ENCODE data around the gene SIGLEC9. TPM values are rescaled to one million over a fixed set of nuclear protein-coding genes. Genes with fewer than 3 reads are reported as not detected.

The SIGLEC9 gene
- total RNA-seq, 1 donor from 2014 or later, result 0.25 TPM

DNA sequence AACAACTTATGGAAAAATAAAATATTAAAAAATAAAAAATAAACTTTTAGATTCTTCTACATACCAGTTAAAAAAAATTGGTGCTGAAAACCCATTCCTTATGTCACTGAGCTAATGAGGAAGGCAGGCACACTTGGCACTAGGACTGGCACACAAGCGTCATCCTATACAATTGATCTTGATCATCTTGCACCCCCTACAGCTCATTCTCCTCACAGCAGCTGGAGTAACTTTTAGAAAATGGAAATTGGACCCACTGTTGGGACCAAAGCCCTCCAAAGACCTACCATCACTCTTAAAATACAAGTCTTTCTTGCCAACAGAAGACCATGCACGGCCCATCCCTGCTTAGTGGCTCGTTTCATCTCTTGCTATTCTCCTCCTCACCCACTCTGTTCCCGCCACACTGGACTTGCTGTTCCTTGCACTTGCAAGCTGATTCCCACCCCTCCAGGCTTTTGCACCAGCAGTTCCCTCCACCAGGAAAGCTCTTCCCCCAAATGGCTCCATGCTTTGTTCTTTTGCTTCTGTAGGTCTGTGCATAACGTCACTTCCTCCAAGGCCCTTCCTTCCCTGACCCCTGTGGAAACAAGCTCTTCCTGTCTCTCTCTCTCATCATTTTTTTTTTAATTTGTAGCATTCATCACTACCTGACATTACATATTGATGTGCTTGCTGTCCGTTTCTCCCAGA is 28.1 kb upstream of the SIGLEC9 start:
- intact Hi-C loops (cut with micrococcal nuclease), result loop anchor here (1.0 to 2.0 kb wide), 2 partner anchors 76 to 166 kb away; no protein-coding TSS in a partner anchor

DNA sequence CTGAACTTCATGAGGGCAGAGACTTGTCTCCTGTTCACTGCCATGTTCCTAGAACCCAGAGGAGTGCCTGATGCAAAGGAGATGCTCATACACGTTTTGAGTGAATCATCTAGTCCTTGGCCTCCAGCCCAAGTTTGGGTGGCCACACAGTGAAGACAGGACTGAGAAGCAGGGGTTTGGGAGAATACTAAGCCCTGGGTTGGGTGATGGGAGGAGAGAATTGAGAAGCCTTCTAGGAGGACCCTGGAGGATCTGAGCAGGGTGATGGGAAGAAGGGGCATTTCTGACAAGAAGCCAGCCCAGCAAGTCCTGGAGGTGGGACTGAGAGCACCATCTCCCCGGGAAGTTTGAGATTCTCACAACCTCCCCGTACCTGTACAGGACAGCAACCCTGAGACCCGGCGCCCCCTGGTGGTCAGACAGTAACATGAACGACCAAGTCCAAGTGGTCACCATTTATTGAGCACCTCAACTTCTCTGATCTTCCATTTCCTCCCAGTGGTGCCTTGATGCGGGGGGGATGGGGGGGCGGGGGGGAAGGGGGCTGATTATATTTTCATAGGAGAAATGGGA is 27.5 kb upstream of the SIGLEC9 start:
- intact Hi-C loops (cut with micrococcal nuclease), result loop anchor here (1.0 to 2.0 kb wide), 2 partner anchors 76 to 167 kb away; no protein-coding TSS in a partner anchor

DNA sequence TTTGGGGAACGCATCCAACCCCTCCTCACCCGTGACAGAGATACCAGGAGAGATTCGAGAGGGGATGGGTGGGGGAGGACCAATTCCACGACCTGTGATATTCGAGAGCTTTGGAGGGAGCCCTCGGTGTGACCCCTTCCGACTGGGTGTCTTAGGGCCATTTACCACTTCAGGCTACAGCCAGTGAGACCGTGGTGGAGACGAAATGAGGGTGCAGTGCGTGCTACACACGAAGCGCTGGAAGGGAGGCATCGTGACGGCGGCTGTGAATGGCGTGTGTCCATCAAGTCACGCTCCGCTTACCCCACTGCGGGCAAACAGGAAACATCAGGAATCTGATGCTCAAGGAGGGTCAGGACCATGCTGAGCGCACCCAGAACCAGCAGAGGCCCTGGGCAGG is 26.9 kb upstream of the SIGLEC9 start:
- intact Hi-C loops (cut with micrococcal nuclease), result loop anchor here (1.0 to 2.0 kb wide), 2 partner anchors 77 to 167 kb away; no protein-coding TSS in a partner anchor

DNA sequence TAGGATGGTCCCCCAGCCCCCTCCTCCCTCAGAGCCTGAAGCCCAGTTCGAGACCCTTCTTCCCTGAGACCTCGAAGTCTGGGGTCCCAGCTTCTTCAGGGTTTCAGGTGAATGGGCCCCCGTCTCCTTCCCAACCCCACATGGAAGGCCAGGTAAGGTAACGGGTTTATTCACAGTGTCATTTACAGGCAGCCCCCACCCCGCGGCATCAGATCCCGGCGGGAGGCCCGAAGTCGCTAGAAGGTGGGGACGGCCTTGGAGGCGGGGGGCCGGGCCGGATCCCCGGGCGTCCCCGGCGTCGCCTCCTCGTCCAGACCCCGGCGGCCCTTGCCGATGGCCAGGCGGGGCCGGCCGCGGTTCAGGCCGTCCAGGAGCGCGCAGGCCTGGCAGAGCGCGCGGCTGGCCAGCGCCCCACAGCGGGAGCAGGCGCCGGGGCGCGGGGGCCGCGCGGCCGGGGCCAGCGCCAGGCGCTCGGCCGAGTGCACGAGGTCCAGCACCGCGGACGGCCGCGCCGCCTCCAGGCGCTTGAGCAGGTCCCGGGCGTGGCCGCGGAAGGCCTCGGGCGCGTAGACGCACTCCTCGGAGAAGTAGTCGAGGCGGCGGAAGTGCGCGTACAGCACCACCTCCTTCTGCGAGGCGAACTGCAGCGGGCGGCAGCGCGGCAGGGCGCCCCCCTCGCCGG is 26.2 kb upstream of the SIGLEC9 start:
- intact Hi-C loops (cut with micrococcal nuclease), result no loop called here

DNA sequence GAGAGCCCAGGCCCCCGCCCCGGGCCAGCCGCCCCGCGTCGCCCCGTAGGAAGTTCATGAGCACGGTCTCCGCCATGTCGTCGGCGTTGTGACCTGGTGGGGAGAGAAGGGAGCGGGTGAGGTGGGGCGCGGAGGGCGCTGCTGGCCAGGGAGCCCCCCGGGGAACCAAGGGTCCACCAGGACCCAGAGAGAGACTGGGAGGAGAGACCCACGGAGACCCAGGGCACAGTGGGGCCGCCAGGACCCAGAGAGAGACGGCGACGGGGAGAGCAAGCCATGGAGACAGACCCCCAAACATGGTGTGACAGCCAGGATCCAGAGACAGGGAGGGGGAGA is 25.7 kb upstream of the SIGLEC9 start:
- intact Hi-C loops (cut with micrococcal nuclease), result no loop called here

DNA sequence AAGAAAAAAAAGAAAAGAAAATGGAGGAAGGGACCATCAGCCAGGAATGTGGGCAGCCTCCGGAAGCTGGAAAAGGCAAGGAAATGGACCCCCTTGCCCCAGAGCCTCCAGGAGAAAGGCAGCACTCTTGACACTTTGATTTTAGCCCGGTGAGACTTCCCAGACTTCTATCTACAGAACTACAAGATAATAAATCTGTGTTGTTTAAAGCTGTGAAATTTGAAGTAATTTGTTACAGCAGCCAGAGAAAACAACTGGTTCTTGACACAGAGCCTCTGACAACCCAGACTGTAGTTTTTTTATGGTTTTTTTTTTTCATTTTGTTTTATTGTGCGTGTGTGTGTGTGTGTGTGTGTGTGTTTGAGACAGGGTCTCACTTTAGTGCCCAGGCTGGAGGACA is 24.1 kb upstream of the SIGLEC9 start:
- intact Hi-C loops (cut with micrococcal nuclease), result loop anchor here (10.0 kb wide), 1 partner anchor 376 kb away; the partner anchor contains the start of gene CLEC11A

DNA sequence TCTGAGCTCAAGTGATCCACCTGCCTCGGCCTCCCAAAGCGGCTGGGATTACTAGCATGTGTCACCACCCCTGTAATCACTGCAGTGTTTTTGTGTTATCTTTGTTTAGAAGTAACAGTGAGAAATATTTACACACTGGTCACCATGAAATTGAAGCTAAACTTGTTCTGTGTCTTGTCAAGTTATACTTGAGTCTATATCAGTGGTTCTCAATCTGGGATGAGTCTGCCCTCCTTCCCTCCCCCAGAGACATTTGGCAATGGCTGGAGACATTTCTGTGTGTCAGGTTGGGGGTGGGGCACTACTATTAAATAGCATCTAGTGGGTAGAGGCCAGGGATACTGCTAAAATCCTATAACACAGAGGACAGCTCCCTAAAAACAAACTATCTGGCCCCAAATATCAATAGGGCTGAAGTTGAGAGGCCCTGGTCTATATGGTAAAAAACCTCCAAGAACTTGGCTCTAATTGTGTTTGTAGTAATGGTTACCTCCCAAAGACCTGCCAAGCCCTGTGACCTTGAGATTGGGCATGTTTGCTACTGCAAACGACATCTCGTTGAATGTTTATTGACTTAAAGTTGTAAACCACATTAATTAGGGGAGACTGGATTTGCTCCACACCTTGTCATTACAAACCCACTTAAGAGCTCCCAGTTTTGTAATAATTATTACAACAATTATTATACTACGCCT is 23.4 kb upstream of the SIGLEC9 start:
- intact Hi-C loops (cut with micrococcal nuclease), result loop anchor here (10.0 kb wide), 1 partner anchor 377 kb away; the partner anchor contains the start of gene CLEC11A

DNA sequence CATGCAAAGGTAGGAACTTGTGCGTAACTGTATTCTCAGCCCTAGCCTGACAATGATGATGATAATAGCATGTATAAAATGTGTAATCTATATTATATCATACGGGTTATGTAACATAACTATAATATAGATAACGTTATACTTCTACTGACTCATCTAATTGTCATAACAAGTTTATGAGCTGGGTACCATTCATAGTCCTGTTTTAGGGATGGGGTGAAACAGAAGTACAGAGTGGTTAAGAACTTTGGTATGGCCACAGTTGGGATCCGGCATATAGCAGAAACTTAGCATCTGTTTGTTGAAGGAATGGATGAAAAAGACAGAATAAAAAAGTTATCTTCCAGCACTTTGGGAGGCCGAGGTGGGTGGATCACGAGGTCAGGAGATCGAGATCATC is 21.7 kb upstream of the SIGLEC9 start:
- intact Hi-C loops (cut with micrococcal nuclease), result loop anchor here (10.0 kb wide), 1 partner anchor 378 kb away; the partner anchor contains the start of gene CLEC11A

DNA sequence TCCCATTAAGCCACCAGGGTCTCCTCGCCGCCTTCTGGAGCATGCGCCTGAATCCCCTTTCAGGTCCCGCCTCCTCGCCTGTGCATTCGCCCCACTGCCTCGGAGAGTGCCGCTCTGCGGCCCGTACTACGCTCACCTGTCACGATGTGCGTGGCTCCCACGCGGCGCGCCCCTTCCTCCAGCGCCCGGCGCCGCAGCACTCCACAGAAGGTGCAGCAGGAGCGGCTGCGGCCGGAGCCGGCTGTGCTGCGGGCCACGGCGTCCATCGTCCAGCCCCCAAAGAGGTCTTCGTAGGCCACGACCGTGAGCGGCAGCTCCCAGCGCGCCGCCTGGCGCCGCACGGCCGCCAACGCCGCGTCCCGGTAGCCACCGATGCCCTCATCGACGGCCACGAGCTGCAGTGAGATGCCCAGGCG is 20.8 kb upstream of the SIGLEC9 start:
- intact Hi-C loops (cut with micrococcal nuclease), result loop anchor here (10.0 kb wide), 1 partner anchor 379 kb away; the partner anchor contains the start of gene CLEC11A

DNA sequence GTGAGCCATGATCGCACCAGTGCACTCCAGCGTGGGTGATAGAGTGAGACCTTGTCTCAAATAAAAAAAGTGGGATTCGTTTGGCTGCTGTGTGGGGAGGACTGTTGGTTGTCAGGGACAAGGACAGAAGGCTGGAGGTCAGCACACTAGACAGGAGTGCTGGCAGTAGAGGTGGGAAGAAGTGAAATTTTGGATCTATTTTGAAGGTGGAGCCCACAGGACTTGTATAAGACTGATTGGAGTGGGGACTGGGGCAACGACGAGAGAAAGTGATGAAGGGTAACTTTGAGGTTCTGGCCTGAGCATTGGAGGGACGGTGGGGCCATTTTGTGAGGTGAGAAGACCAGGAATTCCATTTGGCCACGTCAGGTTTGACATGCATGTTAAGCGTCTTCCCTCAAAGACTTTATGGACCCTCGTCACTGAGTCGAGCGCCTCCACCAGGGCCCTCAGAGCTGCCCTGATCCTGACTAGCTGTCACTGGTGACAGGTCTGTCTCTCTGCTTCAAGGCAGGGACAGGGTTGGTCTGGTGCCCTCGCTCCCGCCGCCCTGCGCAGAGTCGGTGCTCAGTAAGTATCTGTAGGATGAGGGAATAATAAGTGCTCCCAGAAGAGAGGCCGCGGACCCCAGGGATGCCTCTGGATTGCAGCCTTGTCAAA is 17.2 kb upstream of the SIGLEC9 start:
- intact Hi-C loops (cut with micrococcal nuclease), result loop anchor here (1.0 to 10.0 kb wide), 3 partner anchors 303 to 596 kb away; partner anchors contain the start of genes CLEC11A and JOSD2

DNA sequence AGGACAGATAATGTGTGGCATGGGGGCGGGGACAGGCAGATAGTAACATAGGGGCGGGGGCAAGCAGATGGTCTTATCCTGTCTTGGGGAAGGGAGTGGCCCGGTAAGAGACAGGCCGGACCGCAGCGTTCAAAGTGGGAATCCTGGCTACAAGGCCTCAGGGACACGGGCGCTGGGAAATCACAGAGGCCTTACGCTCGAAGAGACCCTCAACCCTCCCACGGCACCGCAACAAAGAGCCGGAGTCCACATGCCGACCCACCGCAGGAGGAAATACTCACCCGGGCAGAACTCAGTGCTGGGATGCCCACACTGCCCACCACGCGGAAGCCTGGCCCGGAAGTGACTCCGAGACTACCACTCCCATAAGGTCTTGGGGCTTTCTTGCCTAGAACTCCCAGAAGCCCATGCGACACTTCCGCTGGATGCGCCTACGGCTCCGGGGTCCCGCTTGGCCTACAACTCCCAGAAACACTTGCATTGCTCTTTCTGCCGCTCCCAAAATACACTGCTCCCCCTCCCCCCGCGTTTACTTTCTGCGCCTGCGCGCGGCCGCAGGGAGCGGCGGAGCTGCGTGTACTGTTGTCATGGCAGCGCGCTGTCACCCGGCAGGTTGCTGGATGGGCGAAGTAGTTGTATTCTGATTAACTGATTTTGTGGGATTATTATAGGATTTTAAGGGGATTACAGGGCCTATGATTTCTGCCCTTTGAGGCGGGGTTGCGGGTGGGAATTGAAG is 16.5 kb upstream of the SIGLEC9 start, which contains the start of gene CTU1:
TSS of gene CTU1 (minus strand) at position 344 of the 739 bp plus-strand sequence. CDS start 3,840 bp downstream, outside the sequence.
- intact Hi-C loops (cut with micrococcal nuclease), result loop anchor here (1.0 to 10.0 kb wide), 3 partner anchors 303 to 597 kb away; partner anchors contain the start of genes CLEC11A and JOSD2

DNA sequence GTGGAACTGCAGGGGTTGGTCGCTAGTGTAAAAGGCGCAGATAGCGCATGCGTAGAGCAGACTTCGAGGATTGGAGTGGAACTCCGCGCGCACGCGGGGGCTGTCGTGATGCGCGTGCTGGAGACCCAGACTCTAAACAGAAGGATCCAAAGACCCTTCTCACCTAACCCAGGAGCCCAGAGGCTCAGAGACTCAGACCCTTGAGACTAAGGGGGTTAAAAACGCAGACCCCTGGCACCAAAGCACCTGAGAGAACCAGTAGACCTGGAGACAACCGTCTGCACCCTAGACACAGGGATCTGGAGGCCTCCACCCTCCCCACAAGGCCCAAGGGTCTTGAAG is 15.9 kb upstream of the SIGLEC9 start:
- intact Hi-C loops (cut with micrococcal nuclease), result loop anchor here (1.0 to 10.0 kb wide), 3 partner anchors 304 to 597 kb away; partner anchors contain the start of genes CLEC11A and JOSD2

DNA sequence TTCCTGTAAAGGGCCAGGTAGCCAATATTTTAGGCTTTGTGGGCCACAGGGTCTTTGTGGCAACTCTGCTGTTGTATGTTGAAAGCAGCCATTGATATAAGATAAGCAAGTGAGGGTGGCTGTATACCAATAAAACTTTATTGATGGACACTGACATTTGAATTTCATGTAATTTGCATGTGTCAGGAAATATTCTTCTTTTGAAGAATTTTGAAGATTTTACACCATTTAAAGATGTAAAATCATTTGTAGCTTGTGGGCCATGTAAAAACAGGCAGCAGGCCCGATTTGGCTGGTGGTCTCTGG is 14.1 kb upstream of the SIGLEC9 start:
- intact Hi-C loops (cut with micrococcal nuclease), result no loop called here

DNA sequence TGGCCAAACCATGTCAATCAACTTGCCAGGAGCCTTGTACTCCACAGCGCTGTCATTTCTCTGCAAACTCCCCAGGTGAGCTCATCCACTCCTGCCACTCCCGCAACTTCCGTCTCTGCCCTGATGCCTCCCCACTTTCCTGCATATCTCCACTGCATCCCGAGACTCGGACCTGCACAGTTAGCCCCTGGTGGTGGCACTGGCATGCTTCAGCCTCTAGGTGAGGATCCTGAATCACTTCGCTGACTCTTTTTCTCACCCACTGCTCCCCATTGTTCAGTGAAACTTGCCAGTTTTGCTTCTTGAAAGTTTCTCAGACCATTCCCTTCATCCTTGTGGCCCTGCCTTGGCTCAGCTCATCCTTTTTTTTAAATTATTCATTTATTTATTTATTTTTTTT is 13.1 kb upstream of the SIGLEC9 start:
- intact Hi-C loops (cut with micrococcal nuclease), result no loop called here

DNA sequence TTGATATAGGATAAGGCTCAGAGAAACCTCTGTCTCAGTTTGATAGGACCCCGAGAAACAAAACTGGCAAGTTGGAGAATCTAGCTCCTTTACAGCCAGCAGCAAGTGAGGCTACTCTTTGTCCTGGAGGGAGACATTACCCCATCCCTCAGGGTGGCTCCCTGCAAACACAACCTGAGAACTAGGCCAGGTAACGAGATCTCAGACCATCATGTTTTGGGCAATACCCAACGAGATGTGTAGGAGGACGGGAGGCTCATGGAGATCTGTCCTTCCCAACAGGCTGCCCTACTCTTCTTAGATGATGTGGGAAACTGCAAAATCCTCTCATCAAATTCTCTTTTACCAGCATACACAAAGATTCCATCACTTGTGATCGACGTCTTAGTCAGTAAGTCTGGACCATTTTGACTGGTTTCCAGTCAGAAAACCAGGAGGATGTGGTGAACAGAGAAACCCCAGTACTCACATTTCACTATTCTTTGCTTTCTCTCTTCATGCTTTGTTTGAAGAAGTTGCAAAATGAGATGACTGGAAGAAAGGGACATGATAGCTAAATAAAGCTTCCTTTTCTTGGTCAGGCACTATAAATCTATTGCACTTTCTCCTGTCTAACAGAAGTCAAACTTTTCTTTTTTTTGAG is 10.5 kb upstream of the SIGLEC9 start:
- intact Hi-C loops (cut with micrococcal nuclease), result no loop called here

DNA sequence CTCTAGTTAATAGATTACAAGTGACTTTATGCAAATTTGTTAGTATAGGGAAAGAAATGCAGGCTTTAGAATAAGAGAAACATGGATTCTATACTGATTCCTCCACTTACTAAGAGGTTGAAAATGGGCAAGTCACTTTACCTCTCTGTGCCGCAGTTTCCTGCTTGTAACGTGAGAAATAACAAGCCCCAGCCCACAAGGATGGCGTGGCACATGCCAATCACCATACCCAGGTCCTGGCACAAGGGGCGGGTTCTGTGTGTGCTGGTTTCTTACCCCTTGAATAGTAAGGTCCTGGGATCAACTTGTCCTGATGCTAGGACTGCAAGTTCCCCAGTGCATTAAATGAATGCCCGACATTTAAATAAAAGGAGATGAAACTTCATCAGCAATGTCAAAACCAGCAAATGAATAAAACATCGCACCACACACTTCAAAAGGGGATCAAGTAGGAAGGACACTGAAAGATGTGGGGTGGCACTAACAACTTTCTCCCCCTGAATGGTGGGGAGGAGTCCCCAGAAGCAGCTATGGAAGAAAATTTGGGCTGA is 7.9 kb upstream of the SIGLEC9 start:
- intact Hi-C loops (cut with micrococcal nuclease), result no loop called here

DNA sequence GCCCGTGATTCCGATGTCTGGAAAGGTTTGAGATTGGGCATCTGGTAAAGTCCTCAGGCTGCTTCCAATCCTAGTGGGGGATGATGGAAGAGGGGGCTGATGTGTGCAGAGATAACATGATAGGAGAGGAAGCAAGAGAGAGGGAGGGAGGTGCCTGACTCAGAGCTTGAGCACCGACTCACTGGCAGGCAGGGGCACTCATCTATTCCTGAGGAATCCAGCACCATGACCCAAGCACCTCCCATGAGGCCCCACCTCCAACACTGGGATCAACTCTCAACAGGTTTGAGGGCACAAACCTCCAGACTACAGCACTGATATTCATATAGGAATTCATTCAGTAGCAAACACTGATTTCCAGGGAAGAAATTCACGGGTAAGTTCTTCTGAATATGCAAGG is 5.6 kb upstream of the SIGLEC9 start:
- intact Hi-C loops (cut with micrococcal nuclease), result no loop called here

DNA sequence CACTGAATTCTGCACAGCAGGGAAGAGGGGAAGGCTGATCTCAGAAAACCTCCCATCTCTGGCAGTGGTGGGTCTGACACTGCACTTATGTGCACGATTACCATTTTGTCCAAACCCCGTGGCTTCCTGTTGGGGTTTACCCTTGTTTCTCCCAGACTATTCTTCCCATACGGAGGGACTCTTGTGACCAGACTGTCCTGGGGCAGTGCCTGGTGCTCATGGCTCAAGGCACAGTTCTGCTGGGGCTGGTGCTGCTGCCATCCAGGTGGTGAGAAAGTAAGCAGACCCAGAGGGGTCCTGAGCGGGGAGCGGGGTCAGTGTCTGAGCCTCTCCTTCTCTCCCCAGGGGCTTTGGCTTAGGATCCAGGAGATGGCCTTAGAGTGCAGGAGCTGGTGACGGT is 5.1 kb upstream of the SIGLEC9 start:
- intact Hi-C loops (cut with micrococcal nuclease), result no loop called here

DNA sequence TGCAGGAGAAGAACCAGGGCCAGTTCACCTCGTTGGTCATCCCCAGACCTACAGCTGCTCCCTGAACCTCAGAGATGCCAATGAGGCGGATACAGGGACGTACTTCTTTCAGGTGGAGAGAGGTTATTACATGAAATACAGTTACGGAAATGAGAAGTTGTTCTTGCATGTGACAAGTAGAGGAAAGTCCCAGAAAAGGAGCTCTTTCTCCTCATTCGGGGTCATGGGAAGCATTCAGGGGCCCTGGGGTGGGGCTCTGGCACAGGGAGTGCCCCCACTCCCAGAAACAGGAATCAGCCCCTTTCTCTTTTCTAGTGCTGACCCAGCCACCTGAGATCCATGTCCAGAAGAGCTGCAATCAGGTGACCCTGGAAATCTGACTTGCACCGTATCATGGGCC is 4.5 kb upstream of the SIGLEC9 start:
- intact Hi-C loops (cut with micrococcal nuclease), result no loop called here
